Ascending aorta (tissue), 2 donors: Measurements from ENCODE around the gene RDH13. TPM values are rescaled to one million over a fixed set of nuclear protein-coding genes. Genes with fewer than 3 reads are reported as not detected.

Experiments used
- DNase-seq, 2 donors: peaks; one replicate each; pipeline ENCODE4 v3.0.0-alpha.2; 2019; ENCODE audit warnings: low spot score in 2 of 2
- H3K27ac ChIP-seq, 2 donors: fragments of 200-600 bp; sonication (generic); one replicate each; pipeline ENCODE4 v1.5.1; 2016 to 2017; ENCODE audit warnings: mild to moderate bottlenecking in 1 of 2
- H3K27me3 ChIP-seq: fragments of 200-600 bp; sonication (generic); one replicate; pipeline ENCODE4 v1.5.1; 2017
- H3K36me3 ChIP-seq, 2 donors: fragments of 200-600 bp; sonication (generic); one replicate each; pipeline ENCODE4 v1.5.1; 2016
- H3K4me1 ChIP-seq, 2 donors: fragments of 200-600 bp; sonication (generic); one replicate each; pipeline ENCODE4 v1.5.1; 2016 to 2017; ENCODE audit warnings: mild to moderate bottlenecking in 1 of 2
- H3K4me3 ChIP-seq, 2 donors: fragments of 200-600 bp; sonication (generic); one replicate each; pipeline ENCODE4 v1.5.1; 2016 to 2017; ENCODE audit warnings: mild to moderate bottlenecking in 1 of 2
- H3K9me3 ChIP-seq, 2 donors: fragments of 200-600 bp; sonication (generic); one replicate each; pipeline ENCODE4 v1.5.1; 2016
- intact Hi-C: fragments of 100-400 bp; cut with DNase I; formaldehyde crosslinking; loops from one replicate; pipeline ENCODE4 v1.15.1; 2023
- total RNA-seq: library from RNA; depleted of rRNA; stranded (reverse); fragments of >200 nt; gene quantifications from one replicate; pipeline ENCODE4 v1.1.0, GENCODE V29; 2016
- TF ChIP-seq, protein P1 (sequence below), 3 experiments: fragments of 200-600 bp in 2 of 3; fragments of 450-650 bp in 1 of 3; sonication (generic) in 2 of 3; IDR thresholded peaks; one replicate each; pipeline ENCODE4 v1.5.1; 2016 to 2019; ENCODE audit warnings: antibody characterized with exemption in 3 of 3, mild to moderate bottlenecking in 1 of 3, moderate library complexity in 1 of 3

Gene RDH13
- total RNA-seq, 1 donor from 2014 or later: 12.1 TPM

DNA sequence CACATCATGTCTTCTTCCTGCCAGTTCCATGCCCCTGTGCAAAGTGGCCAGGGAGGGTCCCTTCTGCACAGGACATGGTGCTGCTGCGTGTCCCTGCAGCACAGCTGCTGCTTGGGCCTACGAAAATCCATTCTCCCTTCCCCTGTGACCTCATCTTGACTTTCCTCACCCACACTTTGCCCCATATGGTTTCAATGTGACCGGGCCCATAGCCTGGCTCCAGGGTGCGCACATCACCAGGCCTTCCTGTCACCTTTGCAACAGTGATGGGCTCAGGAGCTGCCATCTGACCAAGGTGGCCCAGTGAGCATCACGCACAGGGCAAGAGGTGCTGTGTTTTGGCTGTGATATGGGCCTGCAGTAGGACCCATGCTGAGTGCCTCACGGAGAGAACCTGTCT is 43.6 kb upstream of the RDH13 start:
- Histone ChIP-seq H3K4me3 (no peak overlapping the region), H3K36me3 (peaks cover 26 to 44% of the 10 kb centered on the region in 2 donors), H3K27ac (no peak overlapping the region), H3K4me1 (no peaks in the 10 kb centered on the region), H3K27me3 (no peaks in the 10 kb centered on the region), H3K9me3 (peaks cover 0 to 7% of the 10 kb centered on the region in 2 donors)
- intact Hi-C loops: no loop called here
- TF ChIP-seq, protein P1, sequence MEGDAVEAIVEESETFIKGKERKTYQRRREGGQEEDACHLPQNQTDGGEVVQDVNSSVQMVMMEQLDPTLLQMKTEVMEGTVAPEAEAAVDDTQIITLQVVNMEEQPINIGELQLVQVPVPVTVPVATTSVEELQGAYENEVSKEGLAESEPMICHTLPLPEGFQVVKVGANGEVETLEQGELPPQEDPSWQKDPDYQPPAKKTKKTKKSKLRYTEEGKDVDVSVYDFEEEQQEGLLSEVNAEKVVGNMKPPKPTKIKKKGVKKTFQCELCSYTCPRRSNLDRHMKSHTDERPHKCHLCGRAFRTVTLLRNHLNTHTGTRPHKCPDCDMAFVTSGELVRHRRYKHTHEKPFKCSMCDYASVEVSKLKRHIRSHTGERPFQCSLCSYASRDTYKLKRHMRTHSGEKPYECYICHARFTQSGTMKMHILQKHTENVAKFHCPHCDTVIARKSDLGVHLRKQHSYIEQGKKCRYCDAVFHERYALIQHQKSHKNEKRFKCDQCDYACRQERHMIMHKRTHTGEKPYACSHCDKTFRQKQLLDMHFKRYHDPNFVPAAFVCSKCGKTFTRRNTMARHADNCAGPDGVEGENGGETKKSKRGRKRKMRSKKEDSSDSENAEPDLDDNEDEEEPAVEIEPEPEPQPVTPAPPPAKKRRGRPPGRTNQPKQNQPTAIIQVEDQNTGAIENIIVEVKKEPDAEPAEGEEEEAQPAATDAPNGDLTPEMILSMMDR (IDR thresholded peaks at IDR 0.05): no peak
- no peak for DNase-seq

DNA sequence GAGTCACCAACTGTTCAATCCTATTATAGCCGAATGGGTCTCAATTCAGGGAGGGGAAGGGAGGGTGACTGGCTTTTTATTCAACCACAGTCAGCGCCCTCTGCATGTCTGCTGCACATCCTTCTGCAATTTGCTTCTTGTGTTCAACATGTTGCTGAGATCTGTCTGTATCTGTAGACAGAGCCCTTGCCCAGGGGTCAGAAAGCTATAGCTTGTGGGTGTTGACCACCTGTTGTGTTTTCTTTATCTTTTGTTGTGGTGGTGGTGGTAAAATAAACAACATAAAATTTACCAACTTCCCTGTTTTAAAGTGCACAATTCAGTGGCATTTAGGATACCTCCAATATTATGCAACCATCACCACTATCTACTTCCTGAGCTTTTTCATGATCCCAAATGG is 42.3 kb upstream of the RDH13 start:
- Histone ChIP-seq H3K4me1 (no peaks in the 10 kb centered on the region), H3K4me3 (no peak overlapping the region), H3K27ac (no peak overlapping the region), H3K9me3 (peaks cover 0 to 7% of the 10 kb centered on the region in 2 donors), H3K27me3 (no peaks in the 10 kb centered on the region), H3K36me3 (peaks cover 37 to 53% of the 10 kb centered on the region in 2 donors)
- TF ChIP-seq, protein P1 (IDR thresholded peaks at IDR 0.05): no peak
- DNase-seq: no peak
- intact Hi-C loops: no loop called here

DNA sequence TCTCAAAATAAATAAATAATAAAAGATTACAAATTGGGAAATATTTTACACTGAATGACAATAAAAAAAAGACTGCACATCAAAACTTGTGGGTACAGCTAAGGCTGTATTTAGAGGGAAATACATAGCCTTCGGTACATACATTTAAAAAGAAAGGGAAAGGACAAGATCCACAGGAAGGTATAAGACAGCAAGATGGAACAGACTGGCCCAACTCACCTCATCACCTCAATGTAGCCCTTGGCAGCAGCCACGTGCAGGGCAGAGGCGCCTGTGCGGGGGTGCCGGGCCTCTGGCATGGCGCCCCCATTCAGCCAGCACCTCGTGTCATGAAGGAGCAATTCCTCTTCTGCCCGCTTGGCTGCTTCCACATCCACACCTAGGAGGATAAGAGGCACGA is 40.2 kb upstream of the RDH13 start:
- intact Hi-C loops: no loop called here
- H3K4me3 ChIP-seq: no peak overlapping the region
- DNase-seq: no peak
- peaks cover 0 to 7% of the 10 kb centered on the region in 2 donors for H3K9me3 ChIP-seq
- H3K36me3 ChIP-seq: peaks cover 51 to 59% of the 10 kb centered on the region in 2 donors
- H3K27me3 ChIP-seq: no peaks in the 10 kb centered on the region
- TF ChIP-seq, protein P1 (IDR thresholded peaks at IDR 0.05): no peak
- no peak overlapping the region for H3K27ac ChIP-seq
- H3K4me1 ChIP-seq: no peaks in the 10 kb centered on the region

DNA sequence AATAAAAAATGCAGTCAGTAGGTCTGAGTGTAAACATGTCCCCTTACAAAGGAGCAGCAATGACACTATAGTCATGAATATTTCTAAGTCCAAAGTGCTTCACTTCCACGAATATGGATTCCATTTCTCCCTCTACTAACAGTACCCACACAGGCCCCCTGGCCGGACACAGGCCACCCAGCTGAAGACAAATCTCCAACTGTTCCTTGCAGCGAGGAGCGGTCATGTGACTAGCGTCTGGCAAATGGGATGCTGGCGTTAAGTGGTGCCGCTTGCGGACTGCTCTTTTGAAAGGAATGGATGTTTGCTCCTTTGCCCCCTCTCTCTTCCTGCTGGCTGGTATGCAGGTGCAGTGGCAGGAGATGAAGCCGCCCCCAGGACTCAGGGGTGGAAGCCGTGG is 38.3 kb upstream of the RDH13 start:
- H3K27ac ChIP-seq: no peak overlapping the region

DNA sequence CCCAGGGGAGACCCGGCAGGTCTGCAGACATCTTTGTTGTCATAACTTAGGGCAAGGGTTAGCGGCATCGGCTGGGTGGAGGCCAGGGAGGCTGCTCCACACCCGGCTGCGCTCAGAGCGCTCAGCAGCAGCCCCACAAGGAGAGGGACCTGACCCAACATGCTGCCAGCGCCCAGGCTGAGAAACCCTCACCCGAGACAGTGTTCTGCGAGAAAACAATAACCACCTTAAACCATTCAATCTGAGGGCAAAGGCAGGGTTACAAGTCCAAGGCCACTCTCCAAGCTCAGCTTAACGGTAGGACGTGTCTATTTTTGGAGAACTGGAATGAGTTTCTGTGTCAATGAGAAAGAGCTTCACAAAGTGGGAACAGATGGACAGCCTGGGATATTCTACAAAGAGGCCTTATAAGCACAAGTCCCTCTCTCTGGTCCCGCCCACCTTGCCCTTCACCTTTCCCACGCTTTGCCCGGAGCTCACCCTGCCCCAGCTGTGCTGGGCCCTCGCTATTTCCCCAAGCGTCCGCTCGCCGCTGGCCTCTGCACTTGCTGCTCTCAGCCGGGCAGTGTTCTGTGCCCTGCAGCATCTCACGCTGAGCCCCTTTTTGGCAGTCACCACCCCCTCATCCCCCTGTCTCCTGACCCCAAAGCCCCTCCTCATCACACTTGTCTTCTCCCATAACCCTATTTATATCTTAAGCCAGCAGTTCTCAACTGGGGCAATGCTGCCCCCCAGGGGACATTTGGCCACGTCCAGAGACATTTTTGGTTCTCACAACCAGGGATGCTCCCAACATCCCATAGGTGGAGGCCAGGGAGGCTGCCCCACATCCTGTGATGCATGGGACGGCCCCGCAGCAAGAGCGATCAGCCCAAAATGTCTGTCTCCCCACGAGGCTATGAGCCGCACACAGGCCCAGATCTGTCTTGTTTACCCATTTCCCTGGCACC is 36.9 kb upstream of the RDH13 start:
- H3K36me3 ChIP-seq: peaks cover 61 to 73% of the 10 kb centered on the region in 2 donors
- no peak overlapping the region for H3K4me3 ChIP-seq
- no peak for DNase-seq
- H3K27ac ChIP-seq: no peak overlapping the region
- TF ChIP-seq, protein P1 (IDR thresholded peaks at IDR 0.05): no peak
- no peaks in the 10 kb centered on the region for H3K4me1 ChIP-seq
- intact Hi-C loops: no loop called here
- H3K27me3 ChIP-seq: no peaks in the 10 kb centered on the region
- peaks cover 0 to 7% of the 10 kb centered on the region in 2 donors for H3K9me3 ChIP-seq

More for the DNA sequence above, 38.3 kb upstream of the RDH13 start:
- TF ChIP-seq, protein P1 (IDR thresholded peaks at IDR 0.05): no peak
- Histone ChIP-seq H3K4me1 (no peaks in the 10 kb centered on the region), H3K4me3 (no peak overlapping the region), H3K27me3 (no peaks in the 10 kb centered on the region), H3K36me3 (peaks cover 57 to 66% of the 10 kb centered on the region in 2 donors), H3K9me3 (peaks cover 0 to 7% of the 10 kb centered on the region in 2 donors)
- no peak for DNase-seq
- intact Hi-C loops: no loop called here
